ENCODE data around the gene OVCA2.
A peak's percentile ranks its signal among the peaks of the same experiment; 100 is the strongest.

The OVCA2 gene

GRCh38 chr17:2049333-2050299 lies 7.8 kb downstream of the OVCA2 start:
- DNase-seq (ENCODE audit: low read depth, low spot score) = peak; percentile 80
- in situ Hi-C loops (cut with HindIII; ENCODE audit: low sequenced_read_pairs) = loop anchor here (25.0 kb wide), 1 partner anchor 137 kb away; no protein-coding TSS in a partner anchor
- no peak for TF ChIP-seq CTCF (IDR thresholded peaks at IDR 0.05; ENCODE audit: low read depth, low read length)
- peak overlapping the region; percentile 63 for H3K4me3 ChIP-seq (ENCODE audit: low read depth, low read length)

GRCh38 chr17:2050300-2051060 lies 8.7 kb downstream of the OVCA2 start:
- in situ Hi-C loops (cut with HindIII; ENCODE audit: low sequenced_read_pairs) = no loop called here

GRCh38 chr17:2051061-2051932 lies 9.5 kb downstream of the OVCA2 start:
- H3K4me3 ChIP-seq (ENCODE audit: low read depth, low read length) = no peak overlapping the region
- TF ChIP-seq CTCF (IDR thresholded peaks at IDR 0.05; ENCODE audit: low read depth, low read length) = no peak
- in situ Hi-C loops (cut with HindIII; ENCODE audit: low sequenced_read_pairs) = no loop called here
- peak; percentile 61 for DNase-seq (ENCODE audit: low read depth, low spot score)

More at GRCh38 chr17:2050300-2051060, 8.7 kb downstream of the OVCA2 start:
- DNase-seq (ENCODE audit: low read depth, low spot score) = peak; percentile 70
- H3K4me3 ChIP-seq (ENCODE audit: low read depth, low read length) = peak overlapping the region; percentile 35
- TF ChIP-seq CTCF (IDR thresholded peaks at IDR 0.05; ENCODE audit: low read depth, low read length) = no peak

GRCh38 chr17:2051933-2052559 lies 10.2 kb downstream of the OVCA2 start:
- no peak for DNase-seq (ENCODE audit: low read depth, low spot score)
- no peak for TF ChIP-seq CTCF (IDR thresholded peaks at IDR 0.05; ENCODE audit: low read depth, low read length)
- H3K4me3 ChIP-seq (ENCODE audit: low read depth, low read length) = no peak overlapping the region

GRCh38 chr17:2053380-2054261 lies 11.8 kb downstream of the OVCA2 start:
- DNase-seq (ENCODE audit: low read depth, low spot score) = peak; percentile 83
- in situ Hi-C loops (cut with HindIII; ENCODE audit: low sequenced_read_pairs) = no loop called here
- TF ChIP-seq CTCF (IDR thresholded peaks at IDR 0.05; ENCODE audit: low read depth, low read length) = peak; percentile 60
- peak overlapping the region; percentile 59 for H3K4me3 ChIP-seq (ENCODE audit: low read depth, low read length)

More at GRCh38 chr17:2051933-2052559, 10.2 kb downstream of the OVCA2 start:
- in situ Hi-C loops (cut with HindIII; ENCODE audit: low sequenced_read_pairs) = no loop called here

Measured in astrocyte of the spinal cord (primary cell).